Fibroblast of mammary gland (primary cell): ENCODE results near the gene PPP1R2.
A peak's percentile ranks its signal among the peaks of the same experiment; 100 is the strongest.

Source experiments
- DNase-seq: peaks from one replicate; pipeline ENCODE4 v3.0.0-alpha.2; 2010; ENCODE audit warnings: low read depth
- H3K4me3 ChIP-seq: 2 replicates; pipeline ENCODE4 v1.5.1; 2011; ENCODE audit warnings: low read depth, mild to moderate bottlenecking, low read length, moderate library complexity; ENCODE audit not compliant: control insufficient read depth
- TF ChIP-seq, protein P1 (sequence below): conservative IDR thresholded peaks from 2 replicates; pipeline ENCODE4 v1.5.1; 2011; ENCODE audit warnings: low read depth, low read length, inconsistent platforms; ENCODE audit not compliant: control insufficient read depth, insufficient read depth

Gene PPP1R2

GRCh38 chr3:195566797-195567196 is 23.7 kb upstream of the PPP1R2 start:
- TF ChIP-seq, protein P1, sequence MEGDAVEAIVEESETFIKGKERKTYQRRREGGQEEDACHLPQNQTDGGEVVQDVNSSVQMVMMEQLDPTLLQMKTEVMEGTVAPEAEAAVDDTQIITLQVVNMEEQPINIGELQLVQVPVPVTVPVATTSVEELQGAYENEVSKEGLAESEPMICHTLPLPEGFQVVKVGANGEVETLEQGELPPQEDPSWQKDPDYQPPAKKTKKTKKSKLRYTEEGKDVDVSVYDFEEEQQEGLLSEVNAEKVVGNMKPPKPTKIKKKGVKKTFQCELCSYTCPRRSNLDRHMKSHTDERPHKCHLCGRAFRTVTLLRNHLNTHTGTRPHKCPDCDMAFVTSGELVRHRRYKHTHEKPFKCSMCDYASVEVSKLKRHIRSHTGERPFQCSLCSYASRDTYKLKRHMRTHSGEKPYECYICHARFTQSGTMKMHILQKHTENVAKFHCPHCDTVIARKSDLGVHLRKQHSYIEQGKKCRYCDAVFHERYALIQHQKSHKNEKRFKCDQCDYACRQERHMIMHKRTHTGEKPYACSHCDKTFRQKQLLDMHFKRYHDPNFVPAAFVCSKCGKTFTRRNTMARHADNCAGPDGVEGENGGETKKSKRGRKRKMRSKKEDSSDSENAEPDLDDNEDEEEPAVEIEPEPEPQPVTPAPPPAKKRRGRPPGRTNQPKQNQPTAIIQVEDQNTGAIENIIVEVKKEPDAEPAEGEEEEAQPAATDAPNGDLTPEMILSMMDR = no peak
- no peak overlapping the region for H3K4me3 ChIP-seq
- DNase-seq = no peak

GRCh38 chr3:195565716-195566115 is 22.6 kb upstream of the PPP1R2 start:
- TF ChIP-seq, protein P1 = no peak
- no peak for DNase-seq
- H3K4me3 ChIP-seq = no peak overlapping the region

DNA sequence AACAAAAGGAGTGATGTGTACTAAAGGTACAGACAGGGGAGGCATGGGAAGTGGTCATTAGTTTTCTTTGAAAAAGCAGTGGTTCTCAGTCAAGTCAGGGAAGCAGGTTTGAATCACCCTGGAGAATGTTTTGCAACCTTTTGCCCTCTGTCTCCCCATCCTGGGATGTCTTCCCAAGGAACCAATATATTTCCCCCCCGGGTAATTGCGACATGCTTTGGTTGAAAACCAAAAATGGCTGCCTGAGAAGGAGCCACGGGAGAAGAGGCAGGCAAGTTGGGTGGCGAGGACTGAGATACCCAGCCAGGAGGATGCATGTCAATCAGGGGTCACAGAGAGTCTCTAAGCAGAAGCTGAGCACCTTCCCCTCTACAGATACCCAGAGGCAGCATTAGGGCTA is 20.2 kb upstream of the PPP1R2 start:
- DNase-seq = peak; percentile 62
- TF ChIP-seq, protein P1 = no peak

GRCh38 chr3:195559723-195560409 is 16.7 kb upstream of the PPP1R2 start:
- TF ChIP-seq, protein P1 = no peak
- DNase-seq = no peak
- H3K4me3 ChIP-seq = no peak overlapping the region

More for the DNA sequence above, 20.2 kb upstream of the PPP1R2 start:
- no peak overlapping the region for H3K4me3 ChIP-seq

- TF ChIP-seq, protein P1 = peak; percentile 56
- DNase-seq = peak; percentile 63
- no peak overlapping the region for H3K4me3 ChIP-seq
Observed at GRCh38 chr3:195558602-195559001, 15.5 kb upstream of the PPP1R2 start.

GRCh38 chr3:195557322-195557721 is 14.2 kb upstream of the PPP1R2 start:
- TF ChIP-seq, protein P1 = no peak
- H3K4me3 ChIP-seq = no peak overlapping the region

More at GRCh38 chr3:195557322-195557721, 14.2 kb upstream of the PPP1R2 start:
- DNase-seq = no peak
